ENCODE results near the gene RUBCNL. TPM values are rescaled to one million over a fixed set of nuclear protein-coding genes. Genes with fewer than 3 reads are reported as not detected.

RUBCNL gene
- polyA plus RNA-seq, 2 of the 4 experiments (the other 2 are of a cell fraction), result not detected

GRCh38 chr13:46311217-46311616 is 75.8 kb downstream of the RUBCNL start (continued):
- TF ChIP-seq RCOR1 (IDR thresholded peaks at IDR 0.05; ENCODE audit: low read depth, low read length) (no peak), FOXS1 (CRISPR knock-in tag; IDR thresholded peaks at IDR 0.05) (no peak), ELK1 (IDR thresholded peaks at IDR 0.05; ENCODE audit: low read depth, low read length) (no peak), ZNF302 (CRISPR knock-in tag; IDR thresholded peaks at IDR 0.05) (no peak)

- WGBS (ENCODE audit: missing lambda C conversion rate), result 0% methylated on average over 1 of the region's 1 CpG
- TF ChIP-seq E2F6 (IDR thresholded peaks at IDR 0.05; ENCODE audit: borderline replicate concordance, low read depth), result no peak
- no peak for TF ChIP-seq RAD21 (conservative IDR thresholded peaks at IDR 0.05 in 1 of 2, IDR thresholded peaks at IDR 0.05 in 1 of 2)
- no peak for TF ChIP-seq KDM5A (IDR thresholded peaks at IDR 0.05)
- TF ChIP-seq CHD4 (IDR thresholded peaks at IDR 0.05; ENCODE audit: borderline replicate concordance), result no peak
- no peak for TF ChIP-seq SMC3 (IDR thresholded peaks at IDR 0.05)
- no peak for TF ChIP-seq PBX3 (IDR thresholded peaks at IDR 0.05)
- no peak for TF ChIP-seq ESRRA (IDR thresholded peaks at IDR 0.05; ENCODE audit: borderline replicate concordance, low read length)
- TF ChIP-seq HOXB5 (CRISPR knock-in tag; IDR thresholded peaks at IDR 0.05), result no peak
- no peak for TF ChIP-seq NR3C1 (IDR thresholded peaks at IDR 0.05)
- no peak for TF ChIP-seq EHF (CRISPR knock-in tag; IDR thresholded peaks at IDR 0.05)
- no peak for TF ChIP-seq CBX8 (IDR thresholded peaks at IDR 0.05)
- no peak for TF ChIP-seq MAZ (IDR thresholded peaks at IDR 0.05; ENCODE audit: borderline replicate concordance, low read depth, low read length)
- no peak for TF ChIP-seq CEBPB (IDR thresholded peaks at IDR 0.05)
- no peak for TF ChIP-seq FOSL2 (IDR thresholded peaks at IDR 0.05)
- no peak for TF ChIP-seq FOSL2 (CRISPR knock-in tag; IDR thresholded peaks at IDR 0.05)
- TF ChIP-seq MAFK (IDR thresholded peaks at IDR 0.05; ENCODE audit: partially characterized antibody), result no peak
- TF ChIP-seq BHLHE40 (IDR thresholded peaks at IDR 0.05; ENCODE audit: low read depth, low read length), result no peak
- no peak for TF ChIP-seq ELK1 (IDR thresholded peaks at IDR 0.05; ENCODE audit: low read depth, low read length)
- Histone ChIP-seq H3K4me2 (no peak overlapping the region), H3K4me3 (no peak overlapping the region), H3K27ac (no peak overlapping the region), H3K4me1 (no peaks in the 10 kb centered on the region), H3K9me3 (no peaks in the 10 kb centered on the region)
- FAIRE-seq, result no peak
- no peak for ATAC-seq
- DNase-seq (ENCODE audit: low read depth in 1 of 2, low spot score in 1 of 2), result no peak
- ChIA-PET CTCF (interaction anchor here (0.5 to 2.7 kb wide), 3 partner anchors 11 to 124 kb away, joined by 3 to 11 read pairs (median 4); no protein-coding TSS in a partner anchor), POLR2A (no interaction called here)
Observed at GRCh38 chr13:46310066-46310465, 77.0 kb downstream of the RUBCNL start.

GRCh38 chr13:46307554-46307953 is 79.5 kb downstream of the RUBCNL start:
- ChIA-PET POLR2A (no interaction called here), CTCF (no interaction called here)
- DNase-seq (ENCODE audit: low read depth in 1 of 2, low spot score in 1 of 2) (no peak), FAIRE-seq (no peak), ATAC-seq (no peak)
- no peaks in the 10 kb centered on the region for H3K4me1 ChIP-seq
- peaks cover 2% of the 10 kb centered on the region; the same call in 1 of the 3 replicates for H3K9me3 ChIP-seq
- 63% methylated on average over 1 of the region's 1 CpG for WGBS (ENCODE audit: missing lambda C conversion rate)
- no peak overlapping the region for H3K27ac ChIP-seq
- H3K4me2 ChIP-seq, result no peak overlapping the region
- H3K4me3 ChIP-seq, result no peak overlapping the region
- TF ChIP-seq RCOR1 (IDR thresholded peaks at IDR 0.05; ENCODE audit: low read depth, low read length) (no peak), RNF2 (IDR thresholded peaks at IDR 0.05; ENCODE audit: borderline replicate concordance, low read depth) (no peak), MAX (IDR thresholded peaks at IDR 0.05) (no peak), MAFK (IDR thresholded peaks at IDR 0.05; ENCODE audit: partially characterized antibody) (no peak), ZSCAN20 (CRISPR knock-in tag; IDR thresholded peaks at IDR 0.05) (no peak), TFCP2L1 (CRISPR knock-in tag; IDR thresholded peaks at IDR 0.05) (no peak), HOXA7 (CRISPR knock-in tag; IDR thresholded peaks at IDR 0.05) (no peak)
